ENCODE measurements around the gene SIRT1.
"Not testable (repeated sequence)": the region's sequence is repeated elsewhere in the genome, so short reads cannot be mapped to it uniquely, and the experiment has no call there.

The SIRT1 gene

DNA sequence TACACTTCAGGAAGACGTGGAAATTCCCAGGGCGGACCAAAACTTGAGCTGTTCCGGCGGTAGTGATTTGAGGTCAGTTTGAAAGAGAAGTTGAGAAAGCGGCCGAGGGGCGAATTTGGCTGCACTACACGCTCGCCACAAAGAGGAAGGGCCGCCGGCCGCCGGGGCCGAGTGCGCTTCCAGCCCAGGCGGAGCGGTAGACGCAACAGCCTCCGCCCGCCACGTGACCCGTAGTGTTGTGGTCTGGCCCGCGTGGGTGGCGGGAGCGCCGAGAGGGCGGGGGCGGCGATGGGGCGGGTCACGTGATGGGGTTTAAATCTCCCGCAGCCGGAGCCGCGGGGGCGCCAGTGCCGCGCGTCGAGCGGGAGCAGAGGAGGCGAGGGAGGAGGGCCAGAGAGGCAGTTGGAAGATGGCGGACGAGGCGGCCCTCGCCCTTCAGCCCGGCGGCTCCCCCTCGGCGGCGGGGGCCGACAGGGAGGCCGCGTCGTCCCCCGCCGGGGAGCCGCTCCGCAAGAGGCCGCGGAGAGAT lies at the start of gene SIRT1:
SIRT1 (plus strand) TSS at position 344 of the 529 bp plus-strand sequence; CDS start at position 410, 66 bp downstream.
- H3K4me3 ChIP-seq (ENCODE audit: low read depth, low read length), result peak within 1 kb of the TSS; percentile 75
- peak within 1 kb of the TSS; percentile 96 for H3K4me2 ChIP-seq (ENCODE audit: low read length)
- H3K36me3 ChIP-seq (ENCODE audit: control insufficient read depth, insufficient read depth, low read length), result no peaks in the 10 kb centered on the region
- no peaks in the 10 kb centered on the region for H3K27me3 ChIP-seq (ENCODE audit: control insufficient read depth, insufficient read depth, low read length)
- H3K9ac ChIP-seq, result peak within 1 kb of the TSS; percentile 68
- no peaks in the 10 kb centered on the region for H3K9me3 ChIP-seq (ENCODE audit: control insufficient read depth, low read length)
- H3K4me1 ChIP-seq, result no peaks in the 10 kb centered on the region
- peak within 1 kb of the TSS; percentile 91 for H2AFZ ChIP-seq
- peaks cover 10% of the 10 kb centered on the region for H3K79me2 ChIP-seq
- peak within 1 kb of the TSS; percentile 85 for H3K27ac ChIP-seq
- TF ChIP-seq, protein P1, sequence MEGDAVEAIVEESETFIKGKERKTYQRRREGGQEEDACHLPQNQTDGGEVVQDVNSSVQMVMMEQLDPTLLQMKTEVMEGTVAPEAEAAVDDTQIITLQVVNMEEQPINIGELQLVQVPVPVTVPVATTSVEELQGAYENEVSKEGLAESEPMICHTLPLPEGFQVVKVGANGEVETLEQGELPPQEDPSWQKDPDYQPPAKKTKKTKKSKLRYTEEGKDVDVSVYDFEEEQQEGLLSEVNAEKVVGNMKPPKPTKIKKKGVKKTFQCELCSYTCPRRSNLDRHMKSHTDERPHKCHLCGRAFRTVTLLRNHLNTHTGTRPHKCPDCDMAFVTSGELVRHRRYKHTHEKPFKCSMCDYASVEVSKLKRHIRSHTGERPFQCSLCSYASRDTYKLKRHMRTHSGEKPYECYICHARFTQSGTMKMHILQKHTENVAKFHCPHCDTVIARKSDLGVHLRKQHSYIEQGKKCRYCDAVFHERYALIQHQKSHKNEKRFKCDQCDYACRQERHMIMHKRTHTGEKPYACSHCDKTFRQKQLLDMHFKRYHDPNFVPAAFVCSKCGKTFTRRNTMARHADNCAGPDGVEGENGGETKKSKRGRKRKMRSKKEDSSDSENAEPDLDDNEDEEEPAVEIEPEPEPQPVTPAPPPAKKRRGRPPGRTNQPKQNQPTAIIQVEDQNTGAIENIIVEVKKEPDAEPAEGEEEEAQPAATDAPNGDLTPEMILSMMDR (IDR thresholded peaks at IDR 0.05), result peak; percentile 20

DNA sequence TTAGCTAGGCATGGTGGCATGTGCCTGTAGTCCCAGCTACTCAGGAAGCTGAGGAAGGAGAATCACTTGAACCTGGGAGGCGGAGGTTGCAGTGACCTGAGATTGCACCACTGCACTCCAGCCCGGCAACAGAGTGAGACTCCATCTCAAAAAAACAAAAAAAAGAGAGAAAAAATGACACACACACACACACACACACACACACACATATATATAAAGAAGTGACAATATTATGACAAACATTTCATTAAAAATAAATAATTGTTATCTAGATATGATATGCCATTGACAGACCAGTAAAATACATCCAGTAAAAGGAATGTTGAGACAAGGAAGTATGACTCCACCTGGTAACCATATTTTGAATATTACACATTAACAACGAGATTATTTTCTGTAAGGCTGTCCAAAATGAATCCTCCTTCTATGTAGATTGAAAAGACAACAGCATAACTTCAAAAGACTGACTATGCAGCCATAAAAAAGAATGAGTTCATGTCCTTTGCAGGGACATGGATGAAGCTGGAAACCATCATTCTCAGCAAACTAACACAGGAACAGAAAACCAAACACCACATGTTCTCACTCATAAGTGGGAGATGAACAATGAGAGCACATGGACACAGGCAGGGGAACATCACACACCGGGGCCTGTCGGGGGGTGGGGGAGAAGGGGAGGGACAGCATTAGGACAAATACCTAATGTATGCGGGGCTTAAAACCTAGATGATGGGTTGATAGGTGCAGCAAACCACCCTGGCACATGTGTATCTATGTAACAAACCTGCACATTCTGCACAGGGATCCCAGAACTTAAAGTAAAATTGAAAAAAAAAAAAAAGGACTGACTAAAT lies 48.7 kb upstream of the SIRT1 start:
- H3K4me3 ChIP-seq (ENCODE audit: low read depth, low read length); H3K27me3 ChIP-seq (ENCODE audit: control insufficient read depth, insufficient read depth, low read length); H3K79me2 ChIP-seq; H3K36me3 ChIP-seq (ENCODE audit: control insufficient read depth, insufficient read depth, low read length); H3K4me1 ChIP-seq; H3K9ac ChIP-seq; H3K4me2 ChIP-seq (ENCODE audit: low read length); H3K27ac ChIP-seq; H3K9me3 ChIP-seq (ENCODE audit: control insufficient read depth, low read length): not testable (repeated sequence)
- H2AFZ ChIP-seq, result peak overlapping the region; percentile 56

DNA sequence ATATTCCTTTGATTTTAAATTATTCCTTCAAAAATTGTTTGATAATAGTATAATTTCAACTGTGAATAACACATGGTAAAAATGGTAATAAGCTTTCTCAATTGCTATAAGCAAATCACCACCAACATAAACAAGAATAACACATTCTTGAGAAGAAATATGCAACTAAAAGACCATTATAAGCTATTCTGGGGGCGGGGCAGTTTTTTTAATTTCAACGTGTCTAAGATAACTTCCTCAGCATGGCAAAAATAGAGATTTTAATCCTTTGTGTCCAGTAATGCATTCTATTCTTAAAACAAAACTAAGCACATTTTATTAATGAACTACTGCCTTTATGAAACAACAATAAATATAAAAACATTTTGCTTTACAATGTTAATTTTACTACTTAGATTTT lies 48.0 kb upstream of the SIRT1 start:
- no peak overlapping the region for H3K27ac ChIP-seq
- no peaks in the 10 kb centered on the region for H3K4me1 ChIP-seq
- H3K79me2 ChIP-seq, result no peaks in the 10 kb centered on the region
- TF ChIP-seq, protein P1 (IDR thresholded peaks at IDR 0.05), result no peak
- H3K4me3 ChIP-seq (ENCODE audit: low read depth, low read length), result no peak overlapping the region
- no peak overlapping the region for H3K4me2 ChIP-seq (ENCODE audit: low read length)
- H3K9ac ChIP-seq, result no peak overlapping the region
- no peaks in the 10 kb centered on the region for H3K9me3 ChIP-seq (ENCODE audit: control insufficient read depth, low read length)
- no peaks in the 10 kb centered on the region for H3K36me3 ChIP-seq (ENCODE audit: control insufficient read depth, insufficient read depth, low read length)
- no peak overlapping the region for H2AFZ ChIP-seq
- H3K27me3 ChIP-seq (ENCODE audit: control insufficient read depth, insufficient read depth, low read length), result no peaks in the 10 kb centered on the region

DNA sequence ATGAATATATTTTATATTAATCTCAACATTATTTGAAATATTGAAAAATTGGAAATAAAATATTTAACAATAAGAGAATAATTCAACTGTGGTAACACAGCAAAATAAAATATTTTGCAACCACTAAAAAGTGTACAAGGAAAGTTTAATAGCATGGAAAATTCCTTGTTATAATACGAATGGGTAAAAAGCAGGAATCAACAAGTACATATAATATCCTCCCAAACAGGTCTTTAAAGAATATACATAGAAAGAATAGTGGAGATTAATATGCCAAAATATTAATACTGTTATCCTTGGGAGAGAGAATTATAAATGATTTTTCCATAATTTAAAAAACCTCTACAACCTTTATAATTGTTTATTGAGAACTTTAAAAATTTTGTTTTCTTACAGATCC lies 47.5 kb upstream of the SIRT1 start:
- Histone ChIP-seq H2AFZ (peak overlapping the region; percentile 25), H3K36me3 (ENCODE audit: control insufficient read depth, insufficient read depth, low read length) (no peaks in the 10 kb centered on the region), H3K4me3 (ENCODE audit: low read depth, low read length) (no peak overlapping the region), H3K79me2 (no peaks in the 10 kb centered on the region), H3K27ac (no peak overlapping the region), H3K9ac (no peak overlapping the region), H3K9me3 (ENCODE audit: control insufficient read depth, low read length) (no peaks in the 10 kb centered on the region), H3K27me3 (ENCODE audit: control insufficient read depth, insufficient read depth, low read length) (no peaks in the 10 kb centered on the region), H3K4me1 (no peaks in the 10 kb centered on the region), H3K4me2 (ENCODE audit: low read length) (peak overlapping the region; percentile 55)
- TF ChIP-seq, protein P1 (IDR thresholded peaks at IDR 0.05), result no peak

DNA sequence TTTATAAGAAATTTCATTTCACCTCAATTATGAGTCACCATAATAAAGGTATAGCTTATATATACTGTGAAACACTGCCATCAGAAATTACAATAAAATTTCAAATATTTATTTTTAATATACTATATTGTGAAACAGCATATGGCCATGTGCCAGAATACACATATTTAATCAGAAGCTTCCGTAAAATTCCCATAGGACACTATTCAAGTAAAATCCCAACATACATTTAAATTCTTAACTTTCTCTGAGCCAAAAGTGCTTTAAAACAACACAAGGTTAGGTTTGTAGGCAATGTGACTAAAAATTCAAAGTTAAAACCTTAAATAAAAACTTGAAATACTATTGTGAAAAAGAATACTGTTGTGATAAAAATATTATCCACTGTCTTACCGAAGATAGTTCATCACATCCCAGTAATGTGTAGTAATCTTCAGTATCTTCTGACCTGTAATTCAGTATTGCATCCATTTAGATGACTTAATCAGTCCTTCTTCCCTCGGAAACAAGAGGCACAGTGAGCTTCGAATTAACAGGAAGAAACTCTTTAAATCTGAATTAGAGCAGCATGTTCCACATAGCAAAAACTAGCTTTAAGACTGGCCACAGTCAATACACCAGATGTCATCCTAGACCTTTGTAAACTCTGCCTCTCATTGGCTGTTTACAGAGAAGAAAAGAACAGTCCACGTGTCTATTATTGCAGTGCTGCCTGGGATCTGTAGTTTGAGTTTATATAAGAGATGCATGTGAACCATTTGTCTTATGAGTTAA lies 46.7 kb upstream of the SIRT1 start, which contains the start of gene DNAJC12:
DNAJC12 (minus strand) TSS at position 648 of the 774 bp plus-strand sequence; CDS start at position 471, 177 bp downstream.
- TF ChIP-seq, protein P1 (IDR thresholded peaks at IDR 0.05), result no peak
- Histone ChIP-seq H3K79me2 (no peaks in the 10 kb centered on the region), H3K27me3 (ENCODE audit: control insufficient read depth, insufficient read depth, low read length) (no peaks in the 10 kb centered on the region)

DNA sequence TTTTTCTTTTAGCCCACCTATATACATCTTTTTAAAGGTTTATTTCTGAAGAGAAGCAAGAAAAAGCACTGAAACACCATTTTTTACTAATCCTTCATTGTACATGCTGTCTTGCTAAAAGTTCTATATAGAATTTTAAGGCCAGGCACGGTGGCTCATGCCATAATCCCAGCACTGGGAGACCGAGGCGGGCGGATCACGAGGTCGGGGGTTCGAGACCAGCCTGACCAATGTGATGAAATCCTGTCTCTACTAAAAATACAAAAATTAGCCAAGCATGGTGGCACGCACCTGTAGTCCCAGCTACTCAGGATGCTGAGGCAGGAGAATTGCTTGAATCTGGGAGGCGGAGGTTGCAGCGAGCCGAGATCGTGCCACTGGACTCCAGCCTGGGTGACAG lies 44.9 kb upstream of the SIRT1 start:
- H3K79me2 ChIP-seq; H3K27ac ChIP-seq; H3K9me3 ChIP-seq (ENCODE audit: control insufficient read depth, low read length); H3K4me2 ChIP-seq (ENCODE audit: low read length); H3K4me3 ChIP-seq (ENCODE audit: low read depth, low read length); H3K27me3 ChIP-seq (ENCODE audit: control insufficient read depth, insufficient read depth, low read length); H2AFZ ChIP-seq; H3K36me3 ChIP-seq (ENCODE audit: control insufficient read depth, insufficient read depth, low read length); H3K4me1 ChIP-seq; H3K9ac ChIP-seq: not testable (repeated sequence)

More for the DNA sequence above, 46.7 kb upstream of the SIRT1 start, which contains the start of gene DNAJC12:
- no peak within 1 kb of the TSS for H3K9ac ChIP-seq
- H3K36me3 ChIP-seq (ENCODE audit: control insufficient read depth, insufficient read depth, low read length), result no peaks in the 10 kb centered on the region
- H2AFZ ChIP-seq, result peak within 1 kb of the TSS; percentile 68
- H3K4me1 ChIP-seq, result no peaks in the 10 kb centered on the region
- H3K4me2 ChIP-seq (ENCODE audit: low read length), result peak within 1 kb of the TSS; percentile 55
- H3K27ac ChIP-seq, result no peak within 1 kb of the TSS
- no peaks in the 10 kb centered on the region for H3K9me3 ChIP-seq (ENCODE audit: control insufficient read depth, low read length)
- H3K4me3 ChIP-seq (ENCODE audit: low read depth, low read length), result peak within 1 kb of the TSS; percentile 57
